ENCODE measurements around the gene RHAG. TPM values are rescaled to one million over a fixed set of nuclear protein-coding genes. Genes with fewer than 3 reads are reported as not detected.

RHAG gene
- polyA plus RNA-seq (2012; ENCODE audit: insufficient read length, low read depth), result not detected

GRCh38 chr6:49636713-49637349 lies at the start of gene RHAG:
TSS of gene RHAG (minus strand) at chr6:49636839. CDS start at chr6:49636812, 27 bp downstream.
- no peak for TF ChIP-seq FOXP2 (optimal IDR thresholded peaks at IDR 0.05; ENCODE audit: borderline replicate concordance, extremely low read depth, extremely low read length, insufficient read depth)
- TF ChIP-seq TAF1 (IDR thresholded peaks at IDR 0.05; ENCODE audit: borderline replicate concordance, insufficient read depth, low read length), result no peak
- no peak for TF ChIP-seq POLR2AphosphoS5 (IDR thresholded peaks at IDR 0.05; ENCODE audit: low read depth, low read length)
- no peak for TF ChIP-seq REST (IDR thresholded peaks at IDR 0.05; ENCODE audit: insufficient read depth in 1 of 2, low read depth in 2 of 2, low read length in 2 of 2)

GRCh38 chr6:49676671-49677281 lies 40.1 kb upstream of the RHAG start:
- TF ChIP-seq REST (IDR thresholded peaks at IDR 0.05; ENCODE audit: insufficient read depth in 1 of 2, low read depth in 2 of 2, low read length in 2 of 2) (no peak), SIN3A (IDR thresholded peaks at IDR 0.05; ENCODE audit: borderline replicate concordance, insufficient read depth, low read length) (no peak), POLR2AphosphoS5 (IDR thresholded peaks at IDR 0.05; ENCODE audit: low read depth, low read length) (no peak)

- TF ChIP-seq POLR2AphosphoS5 (IDR thresholded peaks at IDR 0.05; ENCODE audit: low read depth, low read length), result no peak
- no peak for TF ChIP-seq REST (IDR thresholded peaks at IDR 0.05; ENCODE audit: insufficient read depth in 1 of 2, low read depth in 2 of 2, low read length in 2 of 2)
- no peak for TF ChIP-seq SIN3A (IDR thresholded peaks at IDR 0.05; ENCODE audit: borderline replicate concordance, insufficient read depth, low read length)
- no peak for TF ChIP-seq TAF1 (IDR thresholded peaks at IDR 0.05; ENCODE audit: borderline replicate concordance, insufficient read depth, low read length)
- TF ChIP-seq FOXP2 (optimal IDR thresholded peaks at IDR 0.05; ENCODE audit: borderline replicate concordance, extremely low read depth, extremely low read length, insufficient read depth), result no peak
Observed at GRCh38 chr6:49675816-49676215, 39.2 kb upstream of the RHAG start.

GRCh38 chr6:49668083-49668511 lies 31.5 kb upstream of the RHAG start:
- TF ChIP-seq REST (IDR thresholded peaks at IDR 0.05; ENCODE audit: insufficient read depth in 1 of 2, low read depth in 2 of 2, low read length in 2 of 2) (no peak), POLR2AphosphoS5 (IDR thresholded peaks at IDR 0.05; ENCODE audit: low read depth, low read length) (no peak)

Measured in PFSK-1 (cell line).